CD4-positive, alpha-beta memory T cell (primary cell): ENCODE results near the gene BPIFB6. TPM values are rescaled to one million over a fixed set of nuclear protein-coding genes. Genes with fewer than 3 reads are reported as not detected.

Experiments
- CTCF ChIA-PET: fragments of 350-600 bp; sonication (Branson Sonifier 250); formaldehyde crosslinking; loops from one replicate; lab custom pipeline; 2021; ENCODE audit warnings: inconsistent platforms; ENCODE audit not compliant: partially characterized antibody; lab: Charles Lee
- POLR2A ChIA-PET: fragments of 350-600 bp; sonication (Branson Sonifier 250); formaldehyde crosslinking; loops from one replicate; lab custom pipeline; 2021; ENCODE audit not compliant: partially characterized antibody; lab: Charles Lee
- DNase-seq, 5 donors: peaks; one replicate each; pipeline versions ENCODE4 v3.0.0 to v3.0.0-alpha.2; 2020 to 2022; ENCODE audit warnings: mixed read lengths in 1 of 5
- H3K27ac ChIP-seq: one replicate; pipeline ENCODE4 v1.7.0; 2013; ENCODE audit warnings: low read depth, low read length
- H3K27me3 ChIP-seq: 2 replicates; pipeline ENCODE4 v1.7.0; 2013; ENCODE audit warnings: mild to moderate bottlenecking, low read length, moderate library complexity; ENCODE audit not compliant: insufficient read depth
- H3K36me3 ChIP-seq: 2 replicates; pipeline ENCODE4 v1.7.0; 2013; ENCODE audit warnings: mild to moderate bottlenecking, low read length, moderate library complexity; ENCODE audit not compliant: insufficient read depth
- H3K4me1 ChIP-seq: 2 replicates; pipeline ENCODE4 v1.7.0; 2013; ENCODE audit warnings: mild to moderate bottlenecking, low read length, moderate library complexity; ENCODE audit not compliant: insufficient read depth
- H3K4me3 ChIP-seq, 2 donors: one replicate each; pipeline ENCODE4 v1.7.0; 2013; ENCODE audit warnings: low read length in 2 of 2, mild to moderate bottlenecking in 1 of 2
- H3K9me3 ChIP-seq, 2 donors: one replicate each; pipeline ENCODE4 v1.7.0; 2013; ENCODE audit warnings: low read length in 2 of 2, control low read depth in 1 of 2; ENCODE audit not compliant: control insufficient read depth in 1 of 2
- H3K27ac Mint-ChIP-seq, 7 donors: one replicate each; pipeline ENCODE4 v1.8.0; 2020 to 2021; ENCODE audit warnings: mixed read lengths in 7 of 7, mild to moderate bottlenecking in 6 of 7, inconsistent platforms in 3 of 7, moderate library complexity in 3 of 7
- H3K27me3 Mint-ChIP-seq, 2 donors: one replicate each; pipeline ENCODE4 v1.8.0; 2020 to 2021; ENCODE audit warnings: mixed read lengths in 2 of 2
- H3K36me3 Mint-ChIP-seq, 2 donors: one replicate each; pipeline ENCODE4 v1.8.0; 2020 to 2021; ENCODE audit warnings: mixed read lengths in 2 of 2, inconsistent platforms in 1 of 2, mild to moderate bottlenecking in 1 of 2
- H3K4me1 Mint-ChIP-seq, 4 donors: one replicate each; pipeline ENCODE4 v1.8.0; 2020 to 2021; ENCODE audit warnings: mixed read lengths in 4 of 4, mild to moderate bottlenecking in 1 of 4
- H3K4me3 Mint-ChIP-seq, 8 donors: one replicate each; pipeline ENCODE4 v1.8.0; 2020 to 2021; ENCODE audit warnings: mixed read lengths in 8 of 8, mild to moderate bottlenecking in 7 of 8, moderate library complexity in 6 of 8, inconsistent platforms in 3 of 8
- H3K9me3 Mint-ChIP-seq, 8 donors: one replicate each; pipeline ENCODE4 v1.8.0; 2020 to 2021; ENCODE audit warnings: mixed read lengths in 8 of 8, mild to moderate bottlenecking in 5 of 8, inconsistent platforms in 3 of 8, moderate library complexity in 1 of 8
- intact Hi-C: fragments of 100-400 bp; cut with micrococcal nuclease; formaldehyde crosslinking; loops from one replicate; pipeline ENCODE4 v1.15.1; 2023
- polyA plus RNA-seq, 2 donors: library from polyadenylated mRNA; unstranded; fragments of 300-500 nt; fragmentation: Illumina TruSeq; gene quantifications; one replicate each; pipeline ENCODE4 v1.2.3, GENCODE V29; 2021
- total RNA-seq, 2 experiments: library from RNA; stranded (reverse); gene quantifications; one replicate each; pipeline ENCODE4 v1.2.3, GENCODE V29; 2021

Gene BPIFB6
- total and polyA plus RNA-seq, 4 experiments from 2014 or later: not detected

- no peak overlapping the region for H3K4me3 ChIP-seq
- Mint-ChIP-seq H3K27me3 (no peaks in the 10 kb centered on the region), H3K36me3 (no peaks in the 10 kb centered on the region), H3K4me3 (no peak overlapping the region), H3K9me3 (no peaks in the 10 kb centered on the region), H3K27ac (no peak overlapping the region), H3K4me1 (peaks cover 0 to 1% (median 0%) of the 10 kb centered on the region in 4 donors)
- no peak overlapping the region for H3K27ac ChIP-seq
- H3K36me3 ChIP-seq: no peaks in the 10 kb centered on the region
- no peaks in the 10 kb centered on the region for H3K27me3 ChIP-seq
- no peaks in the 10 kb centered on the region for H3K9me3 ChIP-seq
- no peak for DNase-seq
- intact Hi-C loops: no loop called here
- ChIA-PET POLR2A (no interaction called here), CTCF (interaction anchor here (0.8 kb wide), 1 partner anchor 82 kb away, joined by 3 read pairs; no protein-coding TSS in a partner anchor)
- no peaks in the 10 kb centered on the region for H3K4me1 ChIP-seq
Observed at GRCh38 chr20:33026779-33027759, 4.4 kb upstream of the BPIFB6 start.

GRCh38 chr20:33027769-33028751 is 3.4 kb upstream of the BPIFB6 start:
- Histone ChIP-seq H3K27me3 (no peaks in the 10 kb centered on the region), H3K4me1 (no peaks in the 10 kb centered on the region), H3K4me3 (no peak overlapping the region), H3K9me3 (no peaks in the 10 kb centered on the region), H3K27ac (no peak overlapping the region), H3K36me3 (no peaks in the 10 kb centered on the region)
- Mint-ChIP-seq H3K36me3 (no peaks in the 10 kb centered on the region), H3K9me3 (peaks cover under 1 to 5% (median under 1%) of the 10 kb centered on the region in 8 donors), H3K4me1 (no peaks in the 10 kb centered on the region), H3K27ac (no peak overlapping the region), H3K4me3 (no peak overlapping the region), H3K27me3 (no peaks in the 10 kb centered on the region)
- intact Hi-C loops: no loop called here
- POLR2A ChIA-PET: no interaction called here
- no peak for DNase-seq
- CTCF ChIA-PET: no interaction called here

GRCh38 chr20:33028875-33029274 is 2.6 kb upstream of the BPIFB6 start:
- POLR2A ChIA-PET: no interaction called here
- intact Hi-C loops: no loop called here
- CTCF ChIA-PET: no interaction called here

GRCh38 chr20:33030076-33030475 is 1.4 kb upstream of the BPIFB6 start:
- H3K4me1 Mint-ChIP-seq: no peaks in the 10 kb centered on the region
- H3K36me3 ChIP-seq: no peaks in the 10 kb centered on the region
- no peak overlapping the region for H3K4me3 Mint-ChIP-seq
- no peak for DNase-seq
- peaks cover 2 to 10% (median 5%) of the 10 kb centered on the region in 8 donors for H3K9me3 Mint-ChIP-seq
- H3K27me3 Mint-ChIP-seq: no peaks in the 10 kb centered on the region
- intact Hi-C loops: no loop called here
- no peaks in the 10 kb centered on the region for H3K9me3 ChIP-seq
- H3K4me3 ChIP-seq: no peak overlapping the region
- no peak overlapping the region for H3K27ac Mint-ChIP-seq
- H3K27ac ChIP-seq: no peak overlapping the region
- no peaks in the 10 kb centered on the region for H3K27me3 ChIP-seq
- H3K36me3 Mint-ChIP-seq: no peaks in the 10 kb centered on the region
- POLR2A ChIA-PET: no interaction called here
- H3K4me1 ChIP-seq: no peaks in the 10 kb centered on the region
- CTCF ChIA-PET: no interaction called here

More at GRCh38 chr20:33028875-33029274, 2.6 kb upstream of the BPIFB6 start:
- Histone ChIP-seq H3K4me3 (no peak overlapping the region), H3K27ac (no peak overlapping the region), H3K4me1 (no peaks in the 10 kb centered on the region), H3K36me3 (no peaks in the 10 kb centered on the region), H3K27me3 (no peaks in the 10 kb centered on the region), H3K9me3 (no peaks in the 10 kb centered on the region)
- H3K4me1 Mint-ChIP-seq: no peaks in the 10 kb centered on the region
- H3K27ac Mint-ChIP-seq: no peak overlapping the region
- H3K4me3 Mint-ChIP-seq: no peak overlapping the region
- peaks cover 2 to 8% (median 5%) of the 10 kb centered on the region in 8 donors for H3K9me3 Mint-ChIP-seq
- H3K36me3 Mint-ChIP-seq: no peaks in the 10 kb centered on the region
- no peak for DNase-seq
- no peaks in the 10 kb centered on the region for H3K27me3 Mint-ChIP-seq

- Mint-ChIP-seq H3K9me3 (peaks cover 2 to 10% (median 5%) of the 10 kb centered on the region in 8 donors), H3K4me1 (no peaks in the 10 kb centered on the region), H3K4me3 (no peak overlapping the region), H3K36me3 (no peaks in the 10 kb centered on the region), H3K27me3 (no peaks in the 10 kb centered on the region), H3K27ac (no peak overlapping the region)
- no peaks in the 10 kb centered on the region for H3K36me3 ChIP-seq
- CTCF ChIA-PET: no interaction called here
- H3K27ac ChIP-seq: no peak overlapping the region
- no peaks in the 10 kb centered on the region for H3K9me3 ChIP-seq
- POLR2A ChIA-PET: no interaction called here
- no peak for DNase-seq
- H3K4me1 ChIP-seq: no peaks in the 10 kb centered on the region
- intact Hi-C loops: no loop called here
- no peaks in the 10 kb centered on the region for H3K27me3 ChIP-seq
- H3K4me3 ChIP-seq: no peak overlapping the region
Observed at GRCh38 chr20:33030569-33030968, 879 bp upstream of the BPIFB6 start.

GRCh38 chr20:33032555-33032954 is 1.1 kb downstream of the BPIFB6 start:
- Mint-ChIP-seq H3K27me3 (no peaks in the 10 kb centered on the region), H3K9me3 (peaks cover 2 to 10% (median 5%) of the 10 kb centered on the region in 8 donors), H3K36me3 (no peaks in the 10 kb centered on the region), H3K4me1 (no peaks in the 10 kb centered on the region), H3K27ac (no peak overlapping the region), H3K4me3 (no peak overlapping the region)
- no peaks in the 10 kb centered on the region for H3K36me3 ChIP-seq
- POLR2A ChIA-PET: no interaction called here
- CTCF ChIA-PET: no interaction called here
- H3K4me1 ChIP-seq: no peaks in the 10 kb centered on the region
- H3K4me3 ChIP-seq: no peak overlapping the region
- H3K9me3 ChIP-seq: no peaks in the 10 kb centered on the region
- no peak for DNase-seq
- no peak overlapping the region for H3K27ac ChIP-seq
- no peaks in the 10 kb centered on the region for H3K27me3 ChIP-seq
- intact Hi-C loops: no loop called here

GRCh38 chr20:33033381-33033780 is 1.9 kb downstream of the BPIFB6 start:
- H3K36me3 ChIP-seq: no peaks in the 10 kb centered on the region
- Mint-ChIP-seq H3K9me3 (peaks cover 2 to 10% (median 5%) of the 10 kb centered on the region in 8 donors), H3K27ac (no peak overlapping the region), H3K27me3 (no peaks in the 10 kb centered on the region), H3K4me1 (peaks cover 0 to 1% (median 0%) of the 10 kb centered on the region in 4 donors), H3K4me3 (no peak overlapping the region), H3K36me3 (no peaks in the 10 kb centered on the region)
- POLR2A ChIA-PET: no interaction called here
- CTCF ChIA-PET: no interaction called here
- no peak overlapping the region for H3K4me3 ChIP-seq
- H3K27me3 ChIP-seq: no peaks in the 10 kb centered on the region
- H3K9me3 ChIP-seq: no peaks in the 10 kb centered on the region
- H3K4me1 ChIP-seq: no peaks in the 10 kb centered on the region
- no peak for DNase-seq
- intact Hi-C loops: no loop called here
- no peak overlapping the region for H3K27ac ChIP-seq
